Stomach (tissue), 9 donors: ENCODE results near the gene VCX3A. TPM values are rescaled to one million over a fixed set of nuclear protein-coding genes. Genes with fewer than 3 reads are reported as not detected.

Experiments used
- DNase-seq, 2 donors: peaks; one replicate each; pipeline versions ENCODE4 v3.0.0 to v3.0.0-alpha.2; 2013 to 2019
- H3K27ac ChIP-seq, 5 donors: fragments of 200-600 bp in 4 of 5; sonication (generic) in 4 of 5; one replicate each; pipeline ENCODE4 v1.5.1; 2013 to 2019; ENCODE audit warnings: mild to moderate bottlenecking in 1 of 5, moderate library complexity in 1 of 5
- H3K27me3 ChIP-seq, 3 donors: fragments of 200-600 bp; sonication (generic); one replicate each; pipeline ENCODE4 v1.5.1; 2017 to 2019; ENCODE audit warnings: mixed run types in 1 of 3
- H3K36me3 ChIP-seq, 4 donors: fragments of 200-600 bp; sonication (generic); 1 replicate in 3 of 4; 2 replicates in 1 of 4; pipeline ENCODE4 v1.5.1; 2016 to 2019
- H3K4me1 ChIP-seq, 4 donors: fragments of 200-600 bp; sonication (generic); one replicate each; pipeline ENCODE4 v1.5.1; 2016 to 2019
- H3K4me3 ChIP-seq, 4 donors: fragments of 200-600 bp; sonication (generic) in 3 of 4; one replicate each; pipeline ENCODE4 v1.5.1; 2016 to 2019; ENCODE audit warnings: mild to moderate bottlenecking in 1 of 4
- H3K9me3 ChIP-seq, 4 donors: fragments of 200-600 bp; sonication (generic); one replicate each; pipeline ENCODE4 v1.5.1; 2016 to 2019
- CTCF ChIP-seq, 7 experiments: fragments of 450-650 bp in 4 of 7; fragments of 200-600 bp in 3 of 7; sonication (generic) in 3 of 7; IDR thresholded peaks; one replicate each; pipeline ENCODE4 v1.5.1; 2016 to 2019; ENCODE audit warnings: antibody characterized with exemption in 7 of 7, control low read depth in 2 of 7, mild to moderate bottlenecking in 1 of 7
- EP300 ChIP-seq: sonication (generic); formaldehyde crosslinking; IDR thresholded peaks from one replicate; pipeline ENCODE4 v1.6.1; 2017; ENCODE audit warnings: antibody characterized with exemption
- POLR2A ChIP-seq, 4 donors: fragments of 450-650 bp; IDR thresholded peaks; one replicate each; pipeline ENCODE4 v1.6.1; 2016; ENCODE audit warnings: antibody characterized with exemption in 4 of 4, control low read depth in 2 of 4, mild to moderate bottlenecking in 1 of 4, moderate library complexity in 1 of 4
- POLR2AphosphoS5 ChIP-seq, 3 donors: sonication (generic); formaldehyde crosslinking; IDR thresholded peaks; one replicate each; pipeline ENCODE4 v1.6.1; 2016; ENCODE audit warnings: antibody characterized with exemption in 3 of 3
- WGBS, 5 donors: extraction: QIAGEN DNeasy Blood & Tissue Kit in 3 of 5; methylation state at CpG; one replicate each; pipeline versions ENCODE4 v1.1.5 to v1.1.7; 2013 to 2018; 5-methylcytosine and 5-hydroxymethylcytosine counted together
- intact Hi-C: fragments of 100-400 bp; cut with DNase I; formaldehyde crosslinking; loops from one replicate; pipeline ENCODE4 v1.15.1; 2023; ENCODE audit warnings: low total_unique reads
- polyA plus RNA-seq, 3 donors: library from polyadenylated mRNA; stranded (reverse); fragments of 200-250 nt; gene quantifications; one replicate each; pipeline ENCODE4 v1.2.3, GENCODE V29; 2013
- total RNA-seq, 5 donors: library from RNA; depleted of rRNA; stranded (reverse); fragments of >200 nt; gene quantifications; one replicate each; pipeline versions ENCODE4 v1.1.0 to v1.2.3, GENCODE V29; 2014 to 2016
- donor health status: healthy with polysubstance abuse.
- donor health status: Bipolar disorder and iron deficiency.
- donor health status: healthy.

Gene VCX3A
- total and polyA plus RNA-seq, 8 donors = 0.50 to 2.9 TPM; not detected in 6

GRCh38 chrX:6505960-6506359 is 29.0 kb downstream of the VCX3A start:
- WGBS, 5 donors = 36 to 63% (median 44%) methylated on average over 1 to 2 of the region's 2 CpGs
- Histone ChIP-seq H3K36me3 (no peaks in the 10 kb centered on the region), H3K4me1 (no peaks in the 10 kb centered on the region), H3K27ac (no peak overlapping the region), H3K9me3 (no peaks in the 10 kb centered on the region), H3K4me3 (no peak overlapping the region), H3K27me3 (no peaks in the 10 kb centered on the region)
- DNase-seq = no peak
- TF ChIP-seq POLR2A (IDR thresholded peaks at IDR 0.05) (no peak), EP300 (no peak), CTCF (IDR thresholded peaks at IDR 0.05) (no peak), POLR2AphosphoS5 (IDR thresholded peaks at IDR 0.05) (no peak)
- intact Hi-C loops = no loop called here

DNA sequence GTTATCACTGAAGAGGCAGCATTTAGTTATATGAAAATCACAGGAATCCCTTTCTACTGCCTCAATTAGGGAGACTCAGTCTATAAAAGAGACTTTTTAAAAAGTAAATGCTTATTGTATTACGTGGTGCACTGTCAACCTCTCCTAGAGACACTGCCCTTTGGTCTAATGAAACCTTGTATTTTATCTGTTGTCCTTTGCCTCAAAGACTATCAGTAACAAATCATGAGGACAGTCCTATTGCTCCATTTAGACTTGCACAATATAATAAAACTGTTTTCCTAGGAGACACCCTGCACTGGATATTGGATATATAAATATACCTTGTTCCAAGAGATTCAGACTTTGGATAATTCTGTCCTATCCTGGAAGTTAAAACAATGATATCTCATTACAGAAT is 34.2 kb downstream of the VCX3A start:
- no peak for TF ChIP-seq EP300
- TF ChIP-seq POLR2AphosphoS5 (IDR thresholded peaks at IDR 0.05) = no peak
- no peak for TF ChIP-seq POLR2A (IDR thresholded peaks at IDR 0.05)
- TF ChIP-seq CTCF (IDR thresholded peaks at IDR 0.05) = no peak
- Histone ChIP-seq H3K36me3 (no peaks in the 10 kb centered on the region), H3K9me3 (peaks cover 0 to 3% (median 0%) of the 10 kb centered on the region in 4 donors), H3K27me3 (no peaks in the 10 kb centered on the region), H3K4me3 (no peak overlapping the region), H3K4me1 (no peaks in the 10 kb centered on the region), H3K27ac (no peak overlapping the region)
- 42 to 79% (median 65%) methylated on average over 1 of the region's 1 CpG for WGBS, 5 donors
- intact Hi-C loops = no loop called here
- no peak for DNase-seq

DNA sequence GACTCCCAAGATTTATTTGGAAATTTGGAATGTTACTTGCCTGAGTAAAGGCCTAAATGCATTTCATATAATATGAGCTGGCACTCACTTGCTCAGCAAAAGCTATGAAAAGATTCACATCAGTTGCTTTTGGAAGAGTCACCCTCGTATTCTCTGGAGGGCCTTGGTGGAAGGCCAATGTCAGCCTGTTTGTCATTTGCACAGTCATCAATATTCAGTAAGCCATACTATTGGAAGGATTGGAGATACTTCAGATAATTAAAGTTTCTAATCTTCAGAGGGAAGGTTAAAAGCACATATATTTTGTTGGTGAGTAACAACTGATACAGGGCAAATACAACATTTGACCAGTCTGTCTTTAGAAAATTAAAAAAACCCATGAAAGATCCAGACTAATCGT is 36.6 kb downstream of the VCX3A start:
- H3K27me3 ChIP-seq = no peaks in the 10 kb centered on the region
- no peaks in the 10 kb centered on the region for H3K36me3 ChIP-seq
- WGBS, 5 donors = 76 to 88% (median 83%) methylated on average over 2 of the region's 2 CpGs
- intact Hi-C loops = no loop called here
- no peak for TF ChIP-seq CTCF (IDR thresholded peaks at IDR 0.05)
- no peak for TF ChIP-seq POLR2AphosphoS5 (IDR thresholded peaks at IDR 0.05)
- TF ChIP-seq POLR2A (IDR thresholded peaks at IDR 0.05) = no peak
- no peak for TF ChIP-seq EP300
- no peak for DNase-seq
- peaks cover 0 to 3% (median 0%) of the 10 kb centered on the region in 4 donors for H3K9me3 ChIP-seq
- H3K4me3 ChIP-seq = no peak overlapping the region
- H3K27ac ChIP-seq = no peak overlapping the region
- H3K4me1 ChIP-seq = no peaks in the 10 kb centered on the region
